GM10847 (cell line): Measurements from ENCODE around the gene SYNDIG1.

ENCODE experiments used
- POLR2A ChIP-seq: IDR thresholded peaks from 2 replicates; pipeline ENCODE4 v1.6.1; 2011; ENCODE audit not compliant: insufficient read length; ENCODE audit errors: extremely low read depth

SYNDIG1 gene

DNA sequence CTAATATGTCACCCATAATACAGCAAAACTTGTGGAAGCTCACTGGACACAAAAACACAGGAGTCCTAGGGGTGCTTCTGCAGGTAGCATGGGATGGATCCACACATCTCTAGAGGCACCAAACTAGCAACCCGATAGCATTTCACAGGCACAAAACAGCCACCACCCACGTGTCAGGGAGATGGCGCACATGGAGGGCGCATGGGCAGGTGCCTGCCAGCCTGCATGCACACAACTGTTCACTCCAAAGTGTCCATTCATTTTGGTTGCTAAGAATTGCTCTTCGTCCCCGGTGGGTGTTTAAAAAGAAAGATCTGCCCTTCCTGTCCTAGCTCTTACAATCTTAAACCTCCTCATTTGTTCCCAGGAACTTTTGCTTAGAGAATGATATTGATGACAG, 171.3 kb downstream of the SYNDIG1 start:
- TF ChIP-seq POLR2A: no peak

DNA sequence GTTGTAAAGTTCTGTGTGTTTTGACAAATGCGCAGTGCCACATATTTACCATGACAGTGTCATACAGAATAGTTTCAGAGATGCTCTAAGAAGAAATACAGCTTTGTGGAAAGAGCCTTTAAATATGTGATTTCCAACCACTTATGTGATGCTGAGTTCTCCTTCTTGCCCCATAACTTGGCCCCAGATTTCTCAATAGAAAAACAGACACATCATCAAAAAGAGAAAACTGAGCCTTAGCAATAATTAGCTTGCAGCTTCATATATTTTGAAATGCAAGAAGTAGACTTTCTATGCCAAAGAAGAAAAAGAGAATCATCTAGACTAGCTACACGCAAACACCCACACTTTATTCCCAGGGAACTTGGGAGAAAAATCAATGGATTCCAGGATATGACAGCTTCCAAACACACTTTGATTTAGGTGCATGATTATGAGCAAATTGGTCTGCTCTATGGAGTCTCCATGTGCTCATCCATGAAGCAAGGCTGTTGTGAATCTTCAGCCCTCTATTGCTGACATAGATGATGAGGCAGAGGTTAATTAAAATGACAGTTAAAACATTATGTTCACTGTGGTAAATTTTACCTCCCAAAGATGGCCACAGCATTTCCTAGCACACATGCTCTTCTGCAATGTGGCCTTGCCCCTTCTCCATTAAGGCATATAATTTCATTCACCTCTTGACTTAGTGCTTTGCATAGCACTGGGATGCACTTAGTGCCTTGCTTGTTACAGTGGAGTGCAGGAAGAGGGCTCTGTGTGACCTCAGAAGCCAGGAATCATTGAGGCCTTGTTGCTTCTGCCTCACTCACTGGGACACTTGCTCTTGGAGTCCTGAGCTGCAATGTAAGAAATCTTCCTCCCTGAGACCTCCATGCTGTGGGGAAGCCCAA, 174.6 kb downstream of the SYNDIG1 start:
- TF ChIP-seq POLR2A: no peak

DNA sequence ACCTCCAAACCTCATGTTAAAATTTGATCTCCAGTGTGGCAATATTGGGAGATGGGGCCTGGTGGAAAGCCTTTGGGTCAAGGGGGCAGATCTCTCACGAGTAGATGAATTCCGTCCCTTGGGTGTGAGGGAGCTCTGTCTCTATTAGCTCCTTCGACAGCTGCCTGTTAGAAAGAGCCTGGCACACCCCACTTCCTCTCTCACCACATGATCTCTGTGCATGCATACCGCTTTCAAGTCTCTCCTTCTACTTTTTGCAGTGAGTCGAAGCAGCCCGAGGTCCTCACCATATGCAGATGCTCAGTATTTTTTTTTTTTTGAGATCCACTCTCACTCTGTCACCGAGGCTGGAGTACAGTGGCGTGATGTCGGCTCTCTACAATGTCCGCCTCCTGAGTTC, 176.9 kb downstream of the SYNDIG1 start:
- no peak for TF ChIP-seq POLR2A

DNA sequence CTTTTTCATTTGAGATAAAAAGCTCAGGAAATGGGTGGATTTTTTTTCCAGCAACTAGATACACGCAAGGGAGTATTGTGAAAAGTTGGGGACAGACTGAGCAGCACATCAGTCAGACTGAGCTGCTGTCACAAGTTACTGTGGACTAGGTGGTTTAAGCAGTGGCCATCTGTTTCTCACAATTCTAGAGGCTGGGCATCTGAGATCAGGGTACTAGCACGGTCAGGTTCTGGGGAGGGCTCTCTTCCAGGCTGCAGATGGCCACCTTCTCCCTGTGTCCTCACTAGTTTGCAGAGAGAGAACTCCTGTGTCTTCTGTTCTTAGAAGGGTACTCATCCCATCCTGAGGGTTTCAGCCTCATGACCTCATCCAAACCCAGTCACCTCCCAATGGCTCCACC, 178.3 kb downstream of the SYNDIG1 start:
- no peak for TF ChIP-seq POLR2A

- no peak for TF ChIP-seq POLR2A
Measured at GRCh38 chr20:24648481-24648880, 179.1 kb downstream of the SYNDIG1 start.

- no peak for TF ChIP-seq POLR2A
Measured at GRCh38 chr20:24648919-24649318, 179.5 kb downstream of the SYNDIG1 start.

DNA sequence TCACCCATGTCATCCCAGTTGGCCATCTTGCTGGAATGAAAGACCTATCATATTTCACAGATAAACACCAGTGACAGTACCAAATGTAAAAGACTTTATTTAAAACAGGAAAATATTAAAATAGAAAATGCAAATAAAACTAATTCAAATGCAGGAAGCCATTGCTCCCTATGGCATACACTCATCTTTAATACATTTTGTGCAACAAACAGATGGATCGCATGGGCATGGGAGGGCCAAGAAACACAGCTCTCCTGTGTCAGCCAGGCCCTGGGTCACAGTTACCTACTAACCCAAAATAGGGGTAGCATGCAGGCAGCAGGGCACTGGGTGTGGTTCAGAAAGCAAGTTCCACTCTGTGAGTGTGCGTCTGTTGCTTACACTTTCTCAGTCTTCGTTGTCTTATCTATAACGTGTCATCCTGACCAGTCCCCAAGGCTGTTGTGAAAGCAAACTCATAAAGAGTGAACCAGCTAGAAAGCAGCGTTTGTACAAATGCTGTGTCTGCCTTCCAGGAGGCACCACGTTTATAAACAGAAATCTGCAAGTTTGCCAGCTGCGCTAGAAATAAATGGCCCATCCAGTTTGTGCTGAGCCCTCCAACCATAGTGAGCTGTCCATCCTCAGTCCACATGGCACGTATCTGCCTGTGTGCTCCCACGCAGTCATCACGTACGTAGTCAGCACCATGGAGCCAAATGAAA, 180.5 kb downstream of the SYNDIG1 start:
- TF ChIP-seq POLR2A: no peak

GRCh38 chr20:24651171-24651975, 181.9 kb downstream of the SYNDIG1 start:
- TF ChIP-seq POLR2A: no peak

GRCh38 chr20:24651976-24652345, 182.5 kb downstream of the SYNDIG1 start:
- TF ChIP-seq POLR2A: no peak

DNA sequence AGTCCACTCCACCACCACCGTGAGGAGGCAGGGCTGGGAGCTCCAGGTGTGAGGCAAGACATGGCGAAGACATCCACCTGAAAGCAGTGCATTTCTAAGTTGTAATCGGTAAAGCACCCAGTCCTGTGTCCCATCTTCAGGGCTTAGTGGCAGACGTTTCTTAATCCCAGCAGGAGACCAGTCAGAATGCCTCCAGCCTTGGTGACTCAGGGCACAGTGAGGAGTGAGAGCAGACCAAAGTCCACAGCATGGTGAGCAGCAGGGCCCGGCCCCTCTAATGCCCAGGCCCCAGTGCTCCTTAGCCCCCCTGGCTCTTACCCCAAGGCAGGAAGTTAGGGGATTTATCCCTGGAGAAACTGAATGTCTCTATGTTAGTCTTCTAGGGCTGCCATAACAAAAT, 183.9 kb downstream of the SYNDIG1 start:
- TF ChIP-seq POLR2A: no peak

DNA sequence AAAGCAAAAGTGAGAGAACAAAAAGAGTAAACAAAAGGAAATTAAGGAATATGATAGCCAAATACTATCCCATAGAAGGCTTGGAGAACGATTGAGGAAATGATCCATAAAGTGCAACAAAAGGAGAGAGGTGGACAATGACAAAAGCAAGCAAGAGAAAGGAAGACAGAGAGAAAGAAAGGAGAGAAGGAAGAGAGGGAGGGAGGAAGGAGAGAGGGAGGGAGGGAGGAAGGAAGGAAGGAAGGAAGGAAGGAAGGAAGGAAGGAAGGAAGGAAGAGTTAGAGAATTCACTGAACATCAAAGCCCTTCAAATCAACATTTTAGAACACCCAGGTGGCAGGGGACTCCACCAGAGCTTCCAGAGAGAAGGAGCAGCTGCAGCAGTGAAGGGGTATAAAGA, 185.0 kb downstream of the SYNDIG1 start:
- no peak for TF ChIP-seq POLR2A

GRCh38 chr20:24656391-24656790, 187.0 kb downstream of the SYNDIG1 start:
- TF ChIP-seq POLR2A: no peak

- TF ChIP-seq POLR2A: no peak
Measured at GRCh38 chr20:24657196-24657595, 187.8 kb downstream of the SYNDIG1 start.

DNA sequence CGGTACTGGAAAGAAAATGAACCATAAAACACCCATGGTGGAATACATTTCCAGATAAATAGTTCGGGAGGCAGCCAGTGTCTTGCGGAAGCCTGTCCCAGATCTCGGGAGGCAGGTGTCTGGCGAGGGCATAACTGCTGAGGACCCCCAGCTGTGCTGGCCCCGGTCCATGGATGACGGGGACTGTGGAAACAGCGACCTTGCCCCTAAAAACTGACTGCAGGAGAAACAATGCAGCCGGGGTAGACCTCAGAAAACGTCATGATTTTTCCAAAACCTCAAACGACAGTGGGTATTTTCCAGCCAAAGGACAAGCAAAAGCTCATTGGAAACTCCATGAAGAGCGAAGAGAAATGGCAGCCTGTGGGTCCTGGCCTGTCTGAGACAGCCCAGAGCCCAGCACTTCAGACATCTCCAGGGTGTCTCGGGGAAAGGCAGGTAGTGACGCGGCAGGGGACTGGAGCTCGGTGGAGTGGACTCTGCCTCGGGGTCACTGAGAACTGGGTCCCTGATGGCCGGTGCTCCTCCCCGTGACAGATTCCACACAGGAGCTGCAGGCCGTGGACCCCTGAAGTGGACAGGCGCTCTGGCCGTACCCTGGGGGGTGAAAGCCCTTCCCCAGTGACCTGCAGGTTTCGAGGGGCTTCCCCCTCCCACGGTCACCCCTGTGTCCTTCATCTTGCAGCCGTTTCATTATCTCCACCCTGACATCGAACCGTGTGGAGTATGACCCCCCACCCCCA, 188.6 kb downstream of the SYNDIG1 start:
- TF ChIP-seq POLR2A: no peak
